DMS53 (cell line): ENCODE measurements around the gene TMEM91.
A peak's percentile ranks its signal among the peaks of the same experiment; 100 is the strongest.

Experiments
- DNase-seq: peaks from one replicate; lab custom pipeline; 2025; lab: John Stamatoyannopoulos, UW

TMEM91 gene

GRCh38 chr19:41431426-41432386, 55.4 kb downstream of the TMEM91 start:
- DNase-seq, result peak; percentile 82

- no peak for DNase-seq
Observed at GRCh38 chr19:41433171-41433570, 56.8 kb downstream of the TMEM91 start.
